ENCODE measurements around the gene KIAA1958.
"Not testable (repeated sequence)": the region's sequence is repeated elsewhere in the genome, so short reads cannot be mapped to it uniquely, and the experiment has no call there.

KIAA1958 gene

GRCh38 chr9:112558476-112558875, 71.8 kb downstream of the KIAA1958 start:
- FAIRE-seq: no peak

- FAIRE-seq: no peak
Measured at GRCh38 chr9:112558978-112559377, 72.4 kb downstream of the KIAA1958 start.

GRCh38 chr9:112559629-112560413, 73.2 kb downstream of the KIAA1958 start:
- FAIRE-seq: no peak

- FAIRE-seq: no peak
Measured at GRCh38 chr9:112562235-112562958, 75.8 kb downstream of the KIAA1958 start.

- no peak for FAIRE-seq
Measured at GRCh38 chr9:112569186-112569585, 82.6 kb downstream of the KIAA1958 start.

- FAIRE-seq: no peak
Measured at GRCh38 chr9:112570671-112571167, 84.1 kb downstream of the KIAA1958 start.

GRCh38 chr9:112571624-112572355, 85.2 kb downstream of the KIAA1958 start:
- FAIRE-seq: no peak

GRCh38 chr9:112572416-112572815, 85.8 kb downstream of the KIAA1958 start:
- no peak for FAIRE-seq

GRCh38 chr9:112574008-112574407, 87.4 kb downstream of the KIAA1958 start:
- no peak for FAIRE-seq

GRCh38 chr9:112575107-112575506, 88.5 kb downstream of the KIAA1958 start:
- no peak for FAIRE-seq

GRCh38 chr9:112581469-112582176, 95.0 kb downstream of the KIAA1958 start:
- no peak for FAIRE-seq

GRCh38 chr9:112582371-112583262, 96.0 kb downstream of the KIAA1958 start:
- no peak for FAIRE-seq

- FAIRE-seq: no peak
Measured at GRCh38 chr9:112586599-112587155, 100.0 kb downstream of the KIAA1958 start.

- FAIRE-seq: not testable (repeated sequence)
Measured at GRCh38 chr9:112591875-112592274, 105.2 kb downstream of the KIAA1958 start.

GRCh38 chr9:112599732-112600131, 113.1 kb downstream of the KIAA1958 start:
- FAIRE-seq: no peak

- FAIRE-seq: no peak
Measured at GRCh38 chr9:112601636-112602035, 115.0 kb downstream of the KIAA1958 start.

- FAIRE-seq: no peak
Measured at GRCh38 chr9:112604790-112605189, 118.2 kb downstream of the KIAA1958 start.

GRCh38 chr9:112605518-112605917, 118.9 kb downstream of the KIAA1958 start:
- FAIRE-seq: no peak

GRCh38 chr9:112605963-112606699, 119.5 kb downstream of the KIAA1958 start:
- FAIRE-seq: no peak

- no peak for FAIRE-seq
Measured at GRCh38 chr9:112608851-112609250, 122.2 kb downstream of the KIAA1958 start.
